Endothelial cell of umbilical vein (primary cell): ENCODE measurements around the gene ENG.

Source experiments
- EZH2 ChIP-seq: IDR thresholded peaks from 2 replicates; pipeline ENCODE4 v1.6.1; 2012; ENCODE audit warnings: borderline replicate concordance, low read depth, mild to moderate bottlenecking, moderate library complexity, low read length, inconsistent platforms; ENCODE audit not compliant: severe bottlenecking
- FOS ChIP-seq: IDR thresholded peaks from 2 replicates; pipeline ENCODE4 v1.6.1; 2011; ENCODE audit warnings: mild to moderate bottlenecking, low read length, moderate library complexity, borderline replicate concordance; ENCODE audit not compliant: insufficient read depth
- GATA2 ChIP-seq: IDR thresholded peaks from 2 replicates; pipeline ENCODE4 v1.7.0; 2011; ENCODE audit warnings: low read depth, mild to moderate bottlenecking, moderate library complexity, mixed read lengths, low read length; ENCODE audit not compliant: insufficient read length, insufficient read depth
- JUN ChIP-seq: IDR thresholded peaks from 2 replicates; pipeline ENCODE4 v1.6.1; 2011; ENCODE audit warnings: borderline replicate concordance, low read depth; ENCODE audit not compliant: insufficient read length, insufficient read depth
- MYC ChIP-seq: IDR thresholded peaks from one replicate; pipeline ENCODE4 v1.6.1; 2011; ENCODE audit warnings: mild to moderate bottlenecking, low read depth, low read length
- POLR2A ChIP-seq: IDR thresholded peaks from 2 replicates; pipeline ENCODE4 v1.6.1; 2012; ENCODE audit warnings: low read depth, mild to moderate bottlenecking, control low read depth, low read length
- POLR2AphosphoS5 ChIP-seq: IDR thresholded peaks from 2 replicates; pipeline ENCODE4 v1.6.1; 2012; ENCODE audit warnings: low read depth, mild to moderate bottlenecking, control low read depth, low read length, moderate library complexity; ENCODE audit not compliant: insufficient read depth
- TF ChIP-seq, protein P1 (sequence below), 2 donors: IDR thresholded peaks; 1 replicate in 1 of 2; 2 replicates in 1 of 2; pipeline ENCODE4 v1.5.1; 2011; ENCODE audit warnings: low read length in 2 of 2, mild to moderate bottlenecking in 2 of 2, moderate library complexity in 2 of 2, control low read depth in 1 of 2, inconsistent platforms in 1 of 2, low read depth in 1 of 2; ENCODE audit not compliant: insufficient read depth in 1 of 2; ENCODE audit errors: extremely low read depth in 1 of 2
- TF ChIP-seq, protein P2 (sequence below): IDR thresholded peaks from 2 replicates; pipeline ENCODE4 v1.6.1; 2011; ENCODE audit not compliant: insufficient read depth, insufficient read length

GRCh38 chr9:127832248-127832647 is 22.2 kb downstream of the ENG start:
- TF ChIP-seq, protein P1, sequence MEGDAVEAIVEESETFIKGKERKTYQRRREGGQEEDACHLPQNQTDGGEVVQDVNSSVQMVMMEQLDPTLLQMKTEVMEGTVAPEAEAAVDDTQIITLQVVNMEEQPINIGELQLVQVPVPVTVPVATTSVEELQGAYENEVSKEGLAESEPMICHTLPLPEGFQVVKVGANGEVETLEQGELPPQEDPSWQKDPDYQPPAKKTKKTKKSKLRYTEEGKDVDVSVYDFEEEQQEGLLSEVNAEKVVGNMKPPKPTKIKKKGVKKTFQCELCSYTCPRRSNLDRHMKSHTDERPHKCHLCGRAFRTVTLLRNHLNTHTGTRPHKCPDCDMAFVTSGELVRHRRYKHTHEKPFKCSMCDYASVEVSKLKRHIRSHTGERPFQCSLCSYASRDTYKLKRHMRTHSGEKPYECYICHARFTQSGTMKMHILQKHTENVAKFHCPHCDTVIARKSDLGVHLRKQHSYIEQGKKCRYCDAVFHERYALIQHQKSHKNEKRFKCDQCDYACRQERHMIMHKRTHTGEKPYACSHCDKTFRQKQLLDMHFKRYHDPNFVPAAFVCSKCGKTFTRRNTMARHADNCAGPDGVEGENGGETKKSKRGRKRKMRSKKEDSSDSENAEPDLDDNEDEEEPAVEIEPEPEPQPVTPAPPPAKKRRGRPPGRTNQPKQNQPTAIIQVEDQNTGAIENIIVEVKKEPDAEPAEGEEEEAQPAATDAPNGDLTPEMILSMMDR (IDR thresholded peaks at IDR 0.05; ENCODE audit: extremely low read depth in 1 of 2, insufficient read depth in 1 of 2, low read depth in 1 of 2, low read length in 2 of 2): no peak
- TF ChIP-seq EZH2 (no peak), POLR2AphosphoS5 (no peak), FOS (no peak), MYC (no peak), POLR2A (no peak), JUN (no peak), GATA2 (no peak)
- TF ChIP-seq, protein P2, sequence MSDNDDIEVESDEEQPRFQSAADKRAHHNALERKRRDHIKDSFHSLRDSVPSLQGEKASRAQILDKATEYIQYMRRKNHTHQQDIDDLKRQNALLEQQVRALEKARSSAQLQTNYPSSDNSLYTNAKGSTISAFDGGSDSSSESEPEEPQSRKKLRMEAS: no peak
